Ovary (tissue), 9 donors: ENCODE measurements around the gene GAS2L2. TPM values are rescaled to one million over a fixed set of nuclear protein-coding genes. Genes with fewer than 3 reads are reported as not detected.
A peak's percentile ranks its signal among the peaks of the same experiment; 100 is the strongest.

ENCODE experiments used
- DNase-seq, 5 donors: peaks; one replicate each; pipeline ENCODE4 v3.0.0-alpha.2; 2019 to 2020
- H3K27ac ChIP-seq, 2 donors: fragments of 200-600 bp; one replicate each; pipeline versions ENCODE4 v1.5.1 to v1.8.0; 2019 to 2022
- H3K27me3 ChIP-seq: fragments of 200-600 bp; one replicate; pipeline ENCODE4 v1.8.0; 2022
- H3K36me3 ChIP-seq: fragments of 200-600 bp; sonication (generic); one replicate; pipeline ENCODE4 v1.5.1; 2019
- H3K4me1 ChIP-seq: one replicate; pipeline ENCODE4 v1.8.1; 2013; ENCODE audit warnings: mild to moderate bottlenecking, moderate library complexity; ENCODE audit not compliant: insufficient read depth
- H3K4me3 ChIP-seq: fragments of 200-600 bp; sonication (generic); one replicate; pipeline ENCODE4 v1.5.1; 2017
- H3K9me3 ChIP-seq, 2 donors: fragments of 200-600 bp in 1 of 2; sonication (generic) in 1 of 2; one replicate each; pipeline versions ENCODE4 v1.5.1 to v1.8.1; 2013 to 2019; ENCODE audit warnings: mild to moderate bottlenecking in 1 of 2, moderate library complexity in 1 of 2
- EP300 ChIP-seq: sonication (generic); formaldehyde crosslinking; IDR thresholded peaks from one replicate; pipeline ENCODE4 v1.6.1; 2017; ENCODE audit warnings: antibody characterized with exemption
- POLR2A ChIP-seq: fragments of 450-650 bp; IDR thresholded peaks from one replicate; pipeline ENCODE4 v1.6.1; 2017; ENCODE audit warnings: antibody characterized with exemption, mild to moderate bottlenecking, moderate library complexity
- WGBS, 3 donors: extraction: QIAGEN DNeasy Blood & Tissue Kit in 1 of 3; methylation state at CpG; one replicate each; pipeline versions ENCODE4 v1.1.5 to v1.1.7; 2013 to 2017; 5-methylcytosine and 5-hydroxymethylcytosine counted together
- intact Hi-C, 4 donors: fragments of 100-400 bp; cut with DNase I; formaldehyde crosslinking; loops; one replicate each; pipeline versions ENCODE4 v1.11.0 to v1.15.1; 2022 to 2023
- polyA plus RNA-seq, 2 donors: library from polyadenylated mRNA; stranded (reverse); fragments of 200-250 nt in 1 of 2; fragments of 350-450 nt in 1 of 2; fragmentation: Illumina TruSeq in 1 of 2; extraction: RNeasy Lipid Tissue Mini Kit (QIAGEN cat#74804) in 1 of 2; gene quantifications; one replicate each; pipeline ENCODE4 v1.2.3, GENCODE V29; 2013 to 2014
- total RNA-seq, 7 donors: library from RNA; depleted of rRNA in 2 of 7; stranded (reverse); fragments of >200 nt in 2 of 7; fragmentation: NEBNext Ultra II Directional in 3 of 7; extraction: Animal tissue kit (Norgen Biotek cat#: 25700) in 3 of 7; gene quantifications; one replicate each; pipeline versions ENCODE4 v1.1.0 to v1.2.4, GENCODE V29; 2016 to 2023
- TF ChIP-seq, protein P1 (sequence below), 3 donors: fragments of 450-650 bp in 2 of 3; fragments of 200-600 bp in 1 of 3; IDR thresholded peaks; one replicate each; pipeline versions ENCODE4 v1.5.1 to v1.8.0; 2016 to 2022; ENCODE audit warnings: antibody characterized with exemption in 3 of 3, mild to moderate bottlenecking in 1 of 3
- donor health status: DM: no; HTN: no; CAD: no; lungs with moderate emphysema.
- donor health status: DM: no; HTN: no; CAD: no.
- donor health status: Bipolar disorder and iron deficiency.
- donor health status: DM: yes; HTN: yes; CAD: no.
- donor health status: DM: no; HTN: no; CAD: no.
- donor health status: DM: yes; HTN: yes; CAD: no.

The GAS2L2 gene
- total and polyA plus RNA-seq, 9 donors = 0.02 to 9.0 (median 0.61) TPM; not detected in 3

DNA sequence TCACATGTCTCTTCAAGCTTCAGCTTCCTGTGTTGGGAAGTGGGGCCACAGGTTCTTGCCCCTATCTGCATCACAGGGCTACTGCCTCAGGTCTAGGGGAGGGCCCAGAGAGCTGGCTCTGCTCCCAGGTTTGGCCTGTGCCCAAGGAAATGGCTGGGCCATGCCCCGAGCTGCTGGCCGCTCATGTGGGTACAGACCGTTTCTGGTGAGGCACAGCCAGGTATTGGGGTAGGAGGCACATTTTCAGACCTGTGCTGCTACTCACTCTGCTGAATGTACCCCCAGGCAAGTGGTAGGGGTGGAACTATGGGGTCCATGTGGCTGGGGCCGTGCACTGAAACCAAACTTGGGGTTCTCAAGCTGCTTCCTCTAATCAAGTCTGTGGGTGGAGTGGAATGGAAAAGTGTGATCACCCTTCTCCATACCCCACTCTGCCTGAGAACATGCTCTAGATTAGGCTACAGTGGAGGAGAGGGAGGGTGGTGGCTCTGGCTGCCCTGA, 4.6 kb downstream of the GAS2L2 start:
- no peak for DNase-seq
- Histone ChIP-seq H3K27me3 (no peaks in the 10 kb centered on the region), H3K27ac (no peak overlapping the region), H3K9me3 (no peaks in the 10 kb centered on the region), H3K4me1 (no peaks in the 10 kb centered on the region), H3K36me3 (no peaks in the 10 kb centered on the region), H3K4me3 (no peak overlapping the region)
- intact Hi-C loops = loop anchor here (5.0 to 10.0 kb wide), 7 partner anchors 134 to 436 kb away; no protein-coding TSS in a partner anchor
- WGBS, 3 donors = 16 to 24% (median 18%) methylated on average over 4 of the region's 4 CpGs
- no peak for TF ChIP-seq EP300
- TF ChIP-seq POLR2A = no peak
- TF ChIP-seq, protein P1, sequence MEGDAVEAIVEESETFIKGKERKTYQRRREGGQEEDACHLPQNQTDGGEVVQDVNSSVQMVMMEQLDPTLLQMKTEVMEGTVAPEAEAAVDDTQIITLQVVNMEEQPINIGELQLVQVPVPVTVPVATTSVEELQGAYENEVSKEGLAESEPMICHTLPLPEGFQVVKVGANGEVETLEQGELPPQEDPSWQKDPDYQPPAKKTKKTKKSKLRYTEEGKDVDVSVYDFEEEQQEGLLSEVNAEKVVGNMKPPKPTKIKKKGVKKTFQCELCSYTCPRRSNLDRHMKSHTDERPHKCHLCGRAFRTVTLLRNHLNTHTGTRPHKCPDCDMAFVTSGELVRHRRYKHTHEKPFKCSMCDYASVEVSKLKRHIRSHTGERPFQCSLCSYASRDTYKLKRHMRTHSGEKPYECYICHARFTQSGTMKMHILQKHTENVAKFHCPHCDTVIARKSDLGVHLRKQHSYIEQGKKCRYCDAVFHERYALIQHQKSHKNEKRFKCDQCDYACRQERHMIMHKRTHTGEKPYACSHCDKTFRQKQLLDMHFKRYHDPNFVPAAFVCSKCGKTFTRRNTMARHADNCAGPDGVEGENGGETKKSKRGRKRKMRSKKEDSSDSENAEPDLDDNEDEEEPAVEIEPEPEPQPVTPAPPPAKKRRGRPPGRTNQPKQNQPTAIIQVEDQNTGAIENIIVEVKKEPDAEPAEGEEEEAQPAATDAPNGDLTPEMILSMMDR (IDR thresholded peaks at IDR 0.05) = no peak

DNA sequence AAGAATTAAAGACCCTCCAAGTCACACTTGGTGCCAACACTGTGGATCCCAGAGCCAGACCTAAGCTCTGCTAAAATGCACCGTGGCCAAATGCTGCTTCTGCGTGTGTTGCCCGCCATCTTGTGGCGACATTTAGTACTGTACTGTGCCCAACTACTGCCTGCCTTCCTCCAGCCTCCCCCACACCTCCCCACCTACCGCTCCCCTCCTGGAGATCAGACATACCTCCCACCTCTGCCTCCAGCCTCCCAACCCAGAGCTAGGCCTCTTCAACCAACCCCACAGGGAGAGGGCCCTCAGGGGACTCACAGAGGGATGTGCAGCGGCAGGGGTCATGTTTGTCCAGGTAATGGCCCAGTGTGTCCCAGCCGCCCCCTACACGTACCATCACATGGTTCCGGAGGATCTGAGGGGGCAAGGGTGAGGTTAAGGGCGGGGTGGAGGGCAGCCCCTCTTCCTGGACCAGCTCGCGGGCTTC, 5.5 kb downstream of the GAS2L2 start:
- H3K36me3 ChIP-seq = no peaks in the 10 kb centered on the region
- H3K27me3 ChIP-seq = no peaks in the 10 kb centered on the region
- no peak for TF ChIP-seq POLR2A
- TF ChIP-seq, protein P1 (IDR thresholded peaks at IDR 0.05) = peak; percentile 71 to 81 (median 78)
- no peak for TF ChIP-seq EP300
- no peak overlapping the region for H3K27ac ChIP-seq
- DNase-seq = peak; percentile 68 to 85 (median 79)
- H3K4me1 ChIP-seq = no peaks in the 10 kb centered on the region
- no peaks in the 10 kb centered on the region for H3K9me3 ChIP-seq
- H3K4me3 ChIP-seq = no peak overlapping the region
- intact Hi-C loops = loop anchor here (5.0 to 10.0 kb wide), 7 partner anchors 133 to 435 kb away; no protein-coding TSS in a partner anchor
- 15 to 27% (median 18%) methylated on average over 12 of the region's 12 CpGs for WGBS, 3 donors

DNA sequence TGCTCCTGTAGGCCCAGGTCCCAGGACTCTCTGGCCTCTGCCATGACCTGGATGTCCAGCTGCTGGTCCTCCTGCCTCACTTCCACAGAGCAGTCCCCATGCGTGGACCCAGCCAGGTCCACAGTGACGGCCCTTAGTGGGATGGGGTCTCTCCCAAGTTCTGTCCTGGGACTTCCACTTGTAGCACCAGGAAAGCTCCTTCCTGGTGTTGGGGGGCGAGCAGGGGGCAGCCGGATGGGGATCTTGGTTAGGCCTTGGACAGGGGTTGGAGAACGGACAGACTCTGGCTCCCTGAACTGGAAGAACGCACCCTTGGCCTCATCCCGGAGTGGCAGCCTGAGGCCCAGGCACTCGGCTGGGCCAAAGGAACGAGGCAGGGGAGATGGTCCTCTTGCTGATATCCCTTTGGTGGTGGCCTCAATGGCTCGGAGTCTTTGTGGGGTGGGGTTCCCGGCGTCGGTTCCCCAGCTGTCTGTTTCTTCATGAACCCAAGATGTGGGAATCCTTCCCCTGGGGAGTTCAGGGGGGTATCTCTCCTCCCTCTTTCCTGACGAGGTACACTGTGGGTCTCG, 7.2 kb downstream of the GAS2L2 start:
- Histone ChIP-seq H3K27ac (no peak overlapping the region), H3K36me3 (no peaks in the 10 kb centered on the region), H3K4me3 (no peak overlapping the region), H3K27me3 (no peaks in the 10 kb centered on the region), H3K9me3 (no peaks in the 10 kb centered on the region), H3K4me1 (peaks cover 5% of the 10 kb centered on the region)
- 77 to 81% (median 81%) methylated on average over 14 to 15 of the region's 15 CpGs for WGBS, 3 donors
- TF ChIP-seq EP300 (no peak), POLR2A (no peak)
- TF ChIP-seq, protein P1 (IDR thresholded peaks at IDR 0.05) = no peak
- intact Hi-C loops = loop anchor here (5.0 to 10.0 kb wide), 7 partner anchors 131 to 434 kb away; no protein-coding TSS in a partner anchor
- no peak for DNase-seq

DNA sequence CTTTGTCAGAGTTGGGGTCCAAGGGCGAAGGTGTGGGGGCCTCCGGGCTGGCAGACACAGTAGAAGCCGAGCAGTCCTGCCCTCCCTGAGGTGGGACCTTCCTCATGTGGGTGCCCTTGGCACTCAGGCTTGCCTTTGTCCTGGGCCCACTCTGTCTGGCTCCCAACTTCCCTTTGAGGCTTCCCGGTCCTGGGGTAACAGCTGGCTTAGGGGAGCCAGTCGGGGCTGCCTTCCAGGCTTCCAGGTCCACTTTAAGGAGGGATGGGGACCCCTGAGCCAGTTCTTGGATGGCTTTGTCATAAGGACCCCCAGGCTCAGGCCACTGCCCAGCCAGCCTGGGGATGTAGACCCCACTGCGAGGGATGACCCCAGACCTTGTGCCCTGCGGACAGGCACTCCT, 7.8 kb downstream of the GAS2L2 start:
- 79 to 80% (median 80%) methylated on average over 7 of the region's 7 CpGs for WGBS, 3 donors
- H3K4me3 ChIP-seq = no peak overlapping the region
- no peaks in the 10 kb centered on the region for H3K9me3 ChIP-seq
- intact Hi-C loops = loop anchor here (5.0 to 10.0 kb wide), 7 partner anchors 130 to 433 kb away; no protein-coding TSS in a partner anchor
- no peak for DNase-seq
- no peaks in the 10 kb centered on the region for H3K36me3 ChIP-seq
- peaks cover 6% of the 10 kb centered on the region for H3K4me1 ChIP-seq
- TF ChIP-seq, protein P1 (IDR thresholded peaks at IDR 0.05) = no peak
- TF ChIP-seq EP300 (no peak), POLR2A (no peak)
- no peak overlapping the region for H3K27ac ChIP-seq
- H3K27me3 ChIP-seq = no peaks in the 10 kb centered on the region
